Caco-2 (cell line): ENCODE data around the gene UBE2Q1. TPM values are rescaled to one million over a fixed set of nuclear protein-coding genes. Genes with fewer than 3 reads are reported as not detected.
"Not testable (repeated sequence)": the region's sequence is repeated elsewhere in the genome, so short reads cannot be mapped to it uniquely, and the experiment has no call there.

Experiments used
- BruUV-seq: library from RNA; stranded (reverse); fragments of 400-500 nt; replicated peaks from 2 replicates; lab custom pipeline; 2021; lab: Mats Ljungman, UMichigan
- CTCF ChIA-PET: fragments of 300-600 bp; sonication (Branson Sonifier 250); formaldehyde crosslinking; loops from one replicate; lab custom pipeline; 2022; ENCODE audit warnings: antibody characterized with exemption; lab: Charles Lee
- POLR2A ChIA-PET: fragments of 300-600 bp; sonication (Branson Sonifier 250); formaldehyde crosslinking; loops from one replicate; lab custom pipeline; 2022; ENCODE audit warnings: antibody characterized with exemption; lab: Charles Lee
- DNase-seq, 2 experiments: peaks; one replicate each; pipeline versions ENCODE4 v3.0.0 to v3.0.0-alpha.2; 2020 to 2022
- H3K27me3 ChIP-seq: replicated peaks from 2 replicates; pipeline ENCODE4 v1.6.0; 2011; ENCODE audit warnings: low read length; ENCODE audit not compliant: control insufficient read depth, insufficient read depth
- H3K36me3 ChIP-seq: 2 replicates; pipeline ENCODE4 v1.5.1; 2011; ENCODE audit warnings: low read length; ENCODE audit not compliant: control insufficient read depth, insufficient read depth
- H3K4me1 ChIP-seq: fragments of 250-450 bp; sonication (Bioruptor Pico); 2 replicates; pipeline ENCODE4 v1.5.1; 2020; ENCODE audit warnings: mild to moderate bottlenecking
- H3K4me3 ChIP-seq: 2 replicates; pipeline ENCODE4 v1.5.1; 2011; ENCODE audit warnings: low read depth, mild to moderate bottlenecking, control low read depth, low read length
- H3K9me3 ChIP-seq: fragments of 250-450 bp; sonication (Bioruptor Pico); 2 replicates; pipeline ENCODE4 v1.5.1; 2020; ENCODE audit warnings: mild to moderate bottlenecking, moderate library complexity
- H3K27ac Mint-ChIP-seq: one replicate; pipeline ENCODE4 v1.8.0; 2022; ENCODE audit warnings: mixed read lengths; ENCODE audit not compliant: unreplicated experiment
- H3K27me3 Mint-ChIP-seq: one replicate; pipeline ENCODE4 v1.8.0; 2022; ENCODE audit warnings: mixed read lengths; ENCODE audit not compliant: insufficient read depth, unreplicated experiment
- H3K36me3 Mint-ChIP-seq: one replicate; pipeline ENCODE4 v1.8.0; 2022; ENCODE audit warnings: mild to moderate bottlenecking, mixed read lengths; ENCODE audit not compliant: insufficient read depth, unreplicated experiment
- H3K4me1 Mint-ChIP-seq: one replicate; pipeline ENCODE4 v1.8.0; 2022; ENCODE audit warnings: low read depth, mixed read lengths; ENCODE audit not compliant: unreplicated experiment
- H3K4me3 Mint-ChIP-seq: one replicate; pipeline ENCODE4 v1.8.0; 2022; ENCODE audit warnings: mild to moderate bottlenecking, moderate library complexity, mixed read lengths; ENCODE audit not compliant: unreplicated experiment
- H3K9me3 Mint-ChIP-seq: one replicate; pipeline ENCODE4 v1.8.0; 2022; ENCODE audit warnings: mixed read lengths; ENCODE audit not compliant: unreplicated experiment
- intact Hi-C: fragments of 100-400 bp; cut with micrococcal nuclease; formaldehyde crosslinking; loops from one replicate; pipeline ENCODE4 v1.10.0; 2022; ENCODE audit not compliant: unreplicated experiment
- total RNA-seq: library from RNA; stranded (reverse); gene quantifications from 2 replicates; pipeline ENCODE4 v1.2.3, GENCODE V29; 2022
- TF ChIP-seq, protein P1 (sequence below), 2 experiments: fragments of 200-600 bp in 1 of 2; IDR thresholded peaks; 1 replicate in 1 of 2; 2 replicates in 1 of 2; pipeline versions ENCODE4 v1.5.1 to v1.8.0; 2011 to 2022; ENCODE audit warnings: antibody characterized with exemption in 1 of 2, control low read depth in 1 of 2, inconsistent platforms in 1 of 2, low read depth in 1 of 2, low read length in 1 of 2, mild to moderate bottlenecking in 1 of 2, moderate library complexity in 1 of 2; ENCODE audit not compliant: insufficient read depth in 1 of 2, severe bottlenecking in 1 of 2, unreplicated experiment in 1 of 2

UBE2Q1 gene
- total RNA-seq, 1 experiment from 2014 or later = 93.2 TPM

DNA sequence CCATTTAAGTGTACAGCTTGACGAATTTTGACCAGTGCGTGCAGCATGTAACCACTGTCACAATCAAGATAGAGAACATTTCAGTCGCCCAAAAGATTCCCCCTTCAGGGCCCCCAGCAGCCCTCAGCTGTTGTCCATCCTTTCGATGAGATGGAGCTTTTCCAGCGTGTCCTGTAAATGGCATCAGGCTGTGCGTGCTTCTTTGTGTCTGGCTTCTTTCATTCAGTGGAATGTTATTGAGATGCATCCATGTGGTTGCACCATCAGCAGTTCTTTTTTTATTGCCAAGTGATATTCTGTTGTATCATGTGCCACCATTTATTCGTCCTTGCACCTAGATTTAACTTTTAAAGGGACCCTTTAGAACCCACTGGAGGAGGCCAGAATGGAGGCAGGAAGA, 21.9 kb downstream of the UBE2Q1 start:
- H3K9me3 Mint-ChIP-seq = no peaks in the 10 kb centered on the region
- no peaks in the 10 kb centered on the region for H3K36me3 Mint-ChIP-seq
- no peak for DNase-seq
- no peaks in the 10 kb centered on the region for H3K36me3 ChIP-seq
- no peaks in the 10 kb centered on the region for H3K27me3 ChIP-seq
- peaks cover 25% of the 10 kb centered on the region for H3K27me3 Mint-ChIP-seq
- intact Hi-C loops = no loop called here
- no peak overlapping the region for H3K27ac Mint-ChIP-seq
- ChIA-PET POLR2A (no interaction called here), CTCF (interaction anchor here (3.2 kb wide), 1 partner anchor 10 kb away, joined by 10 read pairs; no protein-coding TSS in a partner anchor)
- H3K9me3 ChIP-seq = no peaks in the 10 kb centered on the region
- no TSS peak for BruUV-seq
- H3K4me1 ChIP-seq = no peaks in the 10 kb centered on the region
- TF ChIP-seq, protein P1, sequence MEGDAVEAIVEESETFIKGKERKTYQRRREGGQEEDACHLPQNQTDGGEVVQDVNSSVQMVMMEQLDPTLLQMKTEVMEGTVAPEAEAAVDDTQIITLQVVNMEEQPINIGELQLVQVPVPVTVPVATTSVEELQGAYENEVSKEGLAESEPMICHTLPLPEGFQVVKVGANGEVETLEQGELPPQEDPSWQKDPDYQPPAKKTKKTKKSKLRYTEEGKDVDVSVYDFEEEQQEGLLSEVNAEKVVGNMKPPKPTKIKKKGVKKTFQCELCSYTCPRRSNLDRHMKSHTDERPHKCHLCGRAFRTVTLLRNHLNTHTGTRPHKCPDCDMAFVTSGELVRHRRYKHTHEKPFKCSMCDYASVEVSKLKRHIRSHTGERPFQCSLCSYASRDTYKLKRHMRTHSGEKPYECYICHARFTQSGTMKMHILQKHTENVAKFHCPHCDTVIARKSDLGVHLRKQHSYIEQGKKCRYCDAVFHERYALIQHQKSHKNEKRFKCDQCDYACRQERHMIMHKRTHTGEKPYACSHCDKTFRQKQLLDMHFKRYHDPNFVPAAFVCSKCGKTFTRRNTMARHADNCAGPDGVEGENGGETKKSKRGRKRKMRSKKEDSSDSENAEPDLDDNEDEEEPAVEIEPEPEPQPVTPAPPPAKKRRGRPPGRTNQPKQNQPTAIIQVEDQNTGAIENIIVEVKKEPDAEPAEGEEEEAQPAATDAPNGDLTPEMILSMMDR (IDR thresholded peaks at IDR 0.05; ENCODE audit: insufficient read depth in 1 of 2, low read depth in 1 of 2, low read length in 1 of 2, severe bottlenecking in 1 of 2, unreplicated experiment in 1 of 2) = no peak
- H3K4me3 Mint-ChIP-seq = no peak overlapping the region
- H3K4me1 Mint-ChIP-seq = peaks cover 5% of the 10 kb centered on the region
- H3K4me3 ChIP-seq = no peak overlapping the region

DNA sequence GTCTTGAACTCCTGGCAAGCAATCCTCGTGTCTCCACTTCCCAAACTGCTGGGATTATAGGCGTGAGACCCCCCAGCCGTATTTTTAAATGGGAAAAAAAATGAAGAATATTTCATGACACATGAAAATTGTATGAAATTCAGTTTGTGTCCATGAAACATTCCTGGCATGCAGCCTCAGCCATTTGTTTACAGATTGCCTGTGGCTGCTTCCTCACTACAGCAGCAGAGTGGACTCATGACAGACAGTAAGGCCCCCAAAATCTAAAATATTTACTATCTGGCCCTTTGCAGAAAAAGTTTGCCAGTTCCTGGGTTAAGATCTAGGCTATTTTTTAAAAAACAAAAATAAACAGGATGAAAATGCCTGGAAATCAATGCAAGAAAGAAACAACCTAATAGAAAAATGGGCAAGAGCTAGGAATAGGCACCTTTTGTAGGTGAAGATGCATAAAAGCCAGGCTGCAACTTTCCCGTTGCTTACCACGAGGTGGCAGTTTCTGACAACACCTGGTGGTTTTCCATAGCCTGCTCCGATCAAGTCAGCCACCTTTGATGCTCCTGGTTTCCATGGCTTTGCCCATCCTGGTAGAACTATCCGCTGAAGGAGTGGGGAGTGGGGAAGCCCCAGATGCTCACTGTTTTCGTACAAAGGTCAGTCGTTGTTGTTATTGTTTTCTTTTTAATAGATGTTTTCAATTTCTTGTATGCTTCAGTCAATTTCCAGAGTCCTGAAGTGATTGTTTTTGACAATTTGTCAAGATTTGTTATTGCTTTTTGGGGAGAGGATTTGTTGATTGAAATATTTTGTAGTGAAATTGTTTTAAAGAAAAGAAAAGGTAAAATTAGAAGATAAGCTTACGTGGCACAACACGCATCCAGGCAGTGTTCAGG, 24.3 kb downstream of the UBE2Q1 start:
- no peak overlapping the region for H3K27ac Mint-ChIP-seq
- POLR2A ChIA-PET = no interaction called here

DNA sequence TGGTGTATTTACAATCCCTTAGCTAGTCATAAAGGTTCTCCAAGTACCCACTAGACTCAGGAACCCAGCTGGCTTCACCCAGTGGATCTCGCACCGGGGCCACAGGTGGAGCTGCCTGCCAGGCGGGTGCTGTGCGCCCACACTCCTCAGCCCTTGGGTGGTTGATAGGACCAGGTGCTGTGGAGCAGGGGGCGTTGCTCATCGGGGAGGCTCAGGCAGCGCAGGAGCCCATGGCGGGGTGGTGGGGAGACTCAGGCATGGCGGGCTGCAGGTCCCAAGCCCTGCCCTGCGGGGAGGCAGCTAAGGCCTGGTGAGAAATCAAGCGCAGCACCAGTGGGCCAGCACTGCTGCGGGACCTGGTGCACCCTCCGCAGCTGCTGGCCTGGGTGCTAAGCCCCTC, 26.5 kb downstream of the UBE2Q1 start:
- CTCF ChIA-PET = interaction anchor here (1.5 kb wide), 1 partner anchor 14 kb away, joined by 7 read pairs; no protein-coding TSS in a partner anchor
- H3K27ac Mint-ChIP-seq, H3K4me1 Mint-ChIP-seq, POLR2A ChIA-PET, H3K27me3 Mint-ChIP-seq, DNase-seq, BruUV-seq, H3K4me1 ChIP-seq, H3K36me3 ChIP-seq, H3K4me3 ChIP-seq, H3K9me3 Mint-ChIP-seq, H3K36me3 Mint-ChIP-seq, intact Hi-C loops, H3K4me3 Mint-ChIP-seq, H3K27me3 ChIP-seq, H3K9me3 ChIP-seq: not testable (repeated sequence)

More for the DNA sequence above, 24.3 kb downstream of the UBE2Q1 start:
- H3K4me3 ChIP-seq = no peak overlapping the region
- TF ChIP-seq, protein P1 (IDR thresholded peaks at IDR 0.05; ENCODE audit: insufficient read depth in 1 of 2, low read depth in 1 of 2, low read length in 1 of 2, severe bottlenecking in 1 of 2, unreplicated experiment in 1 of 2) = peak; percentile 75 to 81
- BruUV-seq = no TSS peak
- intact Hi-C loops = no loop called here
- Mint-ChIP-seq H3K9me3 (no peaks in the 10 kb centered on the region), H3K4me3 (no peak overlapping the region), H3K27me3 (peaks cover 10% of the 10 kb centered on the region), H3K4me1 (no peaks in the 10 kb centered on the region), H3K36me3 (no peaks in the 10 kb centered on the region)
- no peaks in the 10 kb centered on the region for H3K27me3 ChIP-seq
- no peaks in the 10 kb centered on the region for H3K4me1 ChIP-seq
- H3K36me3 ChIP-seq = no peaks in the 10 kb centered on the region
- peak; percentile 67 to 73 for DNase-seq
- H3K9me3 ChIP-seq = no peaks in the 10 kb centered on the region
- CTCF ChIA-PET = interaction anchor here (1.0 to 1.3 kb wide), 3 partner anchors 12 to 544 kb away, joined by 3 to 13 read pairs (median 4); partner anchors contain the start of gene EFNA3
